HEK293 (cell line): ENCODE measurements around the gene SPG11.

Source experiments
- CTCF ChIA-PET: fragments of 350-600 bp; formaldehyde crosslinking; extraction: SDS; loops from one replicate; lab custom pipeline; 2021; ENCODE audit warnings: antibody characterized with exemption; lab: Yijun Ruan, JAX
- POLR2A ChIA-PET: fragments of 300-600 bp; formaldehyde crosslinking; extraction: SDS; loops from one replicate; lab custom pipeline; 2020; ENCODE audit warnings: antibody characterized with exemption, inconsistent platforms; lab: Yijun Ruan, JAX
- H3K27ac ChIP-seq: fragments of 200-500 bp; sonication (Bioruptor generic); 2 replicates; pipeline ENCODE4 v1.5.1; 2014; ENCODE audit warnings: low read depth, low read length, control low read depth, inconsistent platforms; ENCODE audit errors: extremely low read depth
- H3K36me3 ChIP-seq, 2 experiments: fragments of 200-500 bp in 1 of 2; sonication (Bioruptor generic) in 1 of 2; 1 replicate in 1 of 2; 2 replicates in 1 of 2; pipeline ENCODE4 v1.5.1; 2014 to 2017; ENCODE audit warnings: inconsistent platforms in 2 of 2, low read length in 2 of 2; ENCODE audit not compliant: control insufficient read depth in 2 of 2, insufficient read depth in 1 of 2
- H3K4me1 ChIP-seq: fragments of 200-500 bp; sonication (Bioruptor generic); 2 replicates; pipeline ENCODE4 v1.5.1; 2014; ENCODE audit warnings: mild to moderate bottlenecking, low read length, inconsistent platforms; ENCODE audit not compliant: control insufficient read depth, insufficient read depth
- H3K4me3 ChIP-seq: 2 replicates; pipeline ENCODE4 v1.5.1; 2011; ENCODE audit warnings: low read depth, mild to moderate bottlenecking, control low read depth, low read length, moderate library complexity
- H3K9me3 ChIP-seq: fragments of 200-500 bp; sonication (Bioruptor generic); 2 replicates; pipeline ENCODE4 v1.5.1; 2014; ENCODE audit warnings: low read depth, low read length, inconsistent platforms; ENCODE audit not compliant: control insufficient read depth, insufficient read depth
- BCL11A ChIP-seq: fragments of 450-650 bp; formaldehyde crosslinking; IDR thresholded peaks from 2 replicates; pipeline ENCODE4 v1.5.1; 2016; ENCODE audit warnings: low read depth, missing biosample characterization, missing genetic modification characterization
- KLF9 ChIP-seq: fragments of 450-650 bp; formaldehyde crosslinking; IDR thresholded peaks from 2 replicates; pipeline ENCODE4 v1.5.1; 2016; ENCODE audit warnings: missing biosample characterization, missing genetic modification characterization, low read depth
- SETDB1 ChIP-seq: IDR thresholded peaks from one replicate; pipeline ENCODE4 v1.6.1; 2017; ENCODE audit warnings: mild to moderate bottlenecking, low read length, moderate library complexity, mixed read lengths; ENCODE audit not compliant: insufficient read length
- ZBTB7A ChIP-seq: fragments of 450-650 bp; formaldehyde crosslinking; IDR thresholded peaks from 2 replicates; pipeline ENCODE4 v1.5.1; 2016; ENCODE audit warnings: low read depth, missing biosample characterization, missing genetic modification characterization
- ZNF146 ChIP-seq: fragments of 450-650 bp; formaldehyde crosslinking; IDR thresholded peaks from 2 replicates; pipeline ENCODE4 v1.5.1; 2016; ENCODE audit warnings: missing biosample characterization, missing genetic modification characterization
- ZNF561 ChIP-seq: fragments of 450-650 bp; IDR thresholded peaks from 2 replicates; pipeline ENCODE4 v1.5.1; 2018; ENCODE audit warnings: missing biosample characterization, missing genetic modification characterization, borderline replicate concordance
- TF ChIP-seq, protein P1 (sequence below): fragments of 450-650 bp; formaldehyde crosslinking; IDR thresholded peaks from 2 replicates; pipeline ENCODE4 v1.5.1; 2016; ENCODE audit warnings: missing biosample characterization, missing genetic modification characterization
- TF ChIP-seq, protein P2 (sequence below): fragments of 450-650 bp; IDR thresholded peaks from 2 replicates; pipeline ENCODE4 v1.5.1; 2018; ENCODE audit warnings: missing biosample characterization, missing genetic modification characterization
- TF ChIP-seq, protein P3 (sequence below): fragments of 450-650 bp; formaldehyde crosslinking; IDR thresholded peaks from 2 replicates; pipeline ENCODE4 v1.5.1; 2016; ENCODE audit warnings: missing biosample characterization, missing genetic modification characterization
- TF ChIP-seq, protein P4 (sequence below): fragments of 450-650 bp; formaldehyde crosslinking; IDR thresholded peaks from 2 replicates; pipeline ENCODE4 v1.5.1; 2016; ENCODE audit warnings: missing biosample characterization, missing genetic modification characterization, borderline replicate concordance

Gene SPG11

DNA sequence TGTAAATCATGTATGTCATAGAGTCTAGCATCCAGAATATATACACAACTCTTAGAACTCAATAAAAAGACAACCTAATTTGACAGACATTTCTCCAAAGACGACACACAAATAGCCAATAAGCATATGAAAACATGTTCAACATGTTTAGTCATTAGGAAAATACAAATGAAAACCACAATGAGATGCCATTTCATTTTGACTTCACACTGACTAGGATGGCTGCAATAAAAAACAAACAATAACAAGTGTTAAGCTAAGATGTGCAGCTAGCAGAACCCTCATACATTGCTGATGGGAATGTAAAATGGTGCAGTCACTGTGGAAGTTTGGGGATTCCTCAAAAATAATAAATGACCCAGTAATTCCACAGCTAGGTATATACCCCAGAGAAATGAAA lies 16.4 kb downstream of the SPG11 start (continued):
- TF ChIP-seq, protein P1, sequence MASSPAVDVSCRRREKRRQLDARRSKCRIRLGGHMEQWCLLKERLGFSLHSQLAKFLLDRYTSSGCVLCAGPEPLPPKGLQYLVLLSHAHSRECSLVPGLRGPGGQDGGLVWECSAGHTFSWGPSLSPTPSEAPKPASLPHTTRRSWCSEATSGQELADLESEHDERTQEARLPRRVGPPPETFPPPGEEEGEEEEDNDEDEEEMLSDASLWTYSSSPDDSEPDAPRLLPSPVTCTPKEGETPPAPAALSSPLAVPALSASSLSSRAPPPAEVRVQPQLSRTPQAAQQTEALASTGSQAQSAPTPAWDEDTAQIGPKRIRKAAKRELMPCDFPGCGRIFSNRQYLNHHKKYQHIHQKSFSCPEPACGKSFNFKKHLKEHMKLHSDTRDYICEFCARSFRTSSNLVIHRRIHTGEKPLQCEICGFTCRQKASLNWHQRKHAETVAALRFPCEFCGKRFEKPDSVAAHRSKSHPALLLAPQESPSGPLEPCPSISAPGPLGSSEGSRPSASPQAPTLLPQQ (tag by site-specific recombination) = no peak

DNA sequence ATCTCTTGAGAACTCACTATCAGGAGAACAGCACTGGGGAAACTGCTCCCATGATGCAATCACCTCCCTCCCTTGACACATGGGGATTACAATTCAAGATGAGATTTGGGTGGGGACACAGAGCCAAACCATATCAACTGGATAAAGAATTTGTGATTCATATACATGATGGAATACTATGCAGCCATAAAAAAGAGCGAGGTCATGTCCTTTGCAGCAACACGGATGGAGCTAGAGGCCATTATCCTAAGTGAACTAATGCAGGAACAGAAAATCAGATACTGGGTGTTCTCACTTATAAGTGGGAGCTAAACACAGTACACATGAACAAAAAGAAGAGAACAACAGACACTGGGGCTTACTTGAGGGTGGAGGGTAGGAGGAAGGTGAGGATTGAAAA lies 17.0 kb downstream of the SPG11 start:
- Histone ChIP-seq H3K9me3 (no peaks in the 10 kb centered on the region), H3K36me3 (peaks cover 18 to 35% of the 10 kb centered on the region in 2 experiments), H3K27ac (no peak overlapping the region), H3K4me3 (no peak overlapping the region)
- TF ChIP-seq BCL11A (tag by site-specific recombination) (no peak), SETDB1 (no peak), ZNF561 (no peak), ZBTB7A (no peak), ZNF146 (tag by site-specific recombination) (peak; percentile 71)
- TF ChIP-seq, protein P2, sequence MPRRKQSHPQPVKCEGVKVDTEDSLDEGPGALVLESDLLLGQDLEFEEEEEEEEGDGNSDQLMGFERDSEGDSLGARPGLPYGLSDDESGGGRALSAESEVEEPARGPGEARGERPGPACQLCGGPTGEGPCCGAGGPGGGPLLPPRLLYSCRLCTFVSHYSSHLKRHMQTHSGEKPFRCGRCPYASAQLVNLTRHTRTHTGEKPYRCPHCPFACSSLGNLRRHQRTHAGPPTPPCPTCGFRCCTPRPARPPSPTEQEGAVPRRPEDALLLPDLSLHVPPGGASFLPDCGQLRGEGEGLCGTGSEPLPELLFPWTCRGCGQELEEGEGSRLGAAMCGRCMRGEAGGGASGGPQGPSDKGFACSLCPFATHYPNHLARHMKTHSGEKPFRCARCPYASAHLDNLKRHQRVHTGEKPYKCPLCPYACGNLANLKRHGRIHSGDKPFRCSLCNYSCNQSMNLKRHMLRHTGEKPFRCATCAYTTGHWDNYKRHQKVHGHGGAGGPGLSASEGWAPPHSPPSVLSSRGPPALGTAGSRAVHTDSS (tag by site-specific recombination) = no peak
- TF ChIP-seq, protein P3, sequence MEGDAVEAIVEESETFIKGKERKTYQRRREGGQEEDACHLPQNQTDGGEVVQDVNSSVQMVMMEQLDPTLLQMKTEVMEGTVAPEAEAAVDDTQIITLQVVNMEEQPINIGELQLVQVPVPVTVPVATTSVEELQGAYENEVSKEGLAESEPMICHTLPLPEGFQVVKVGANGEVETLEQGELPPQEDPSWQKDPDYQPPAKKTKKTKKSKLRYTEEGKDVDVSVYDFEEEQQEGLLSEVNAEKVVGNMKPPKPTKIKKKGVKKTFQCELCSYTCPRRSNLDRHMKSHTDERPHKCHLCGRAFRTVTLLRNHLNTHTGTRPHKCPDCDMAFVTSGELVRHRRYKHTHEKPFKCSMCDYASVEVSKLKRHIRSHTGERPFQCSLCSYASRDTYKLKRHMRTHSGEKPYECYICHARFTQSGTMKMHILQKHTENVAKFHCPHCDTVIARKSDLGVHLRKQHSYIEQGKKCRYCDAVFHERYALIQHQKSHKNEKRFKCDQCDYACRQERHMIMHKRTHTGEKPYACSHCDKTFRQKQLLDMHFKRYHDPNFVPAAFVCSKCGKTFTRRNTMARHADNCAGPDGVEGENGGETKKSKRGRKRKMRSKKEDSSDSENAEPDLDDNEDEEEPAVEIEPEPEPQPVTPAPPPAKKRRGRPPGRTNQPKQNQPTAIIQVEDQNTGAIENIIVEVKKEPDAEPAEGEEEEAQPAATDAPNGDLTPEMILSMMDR = no peak
- TF ChIP-seq, all 188 proteins: peak for 1
- ChIA-PET CTCF (no interaction called here), POLR2A (no interaction called here)
- no peaks in the 10 kb centered on the region for H3K4me1 ChIP-seq

DNA sequence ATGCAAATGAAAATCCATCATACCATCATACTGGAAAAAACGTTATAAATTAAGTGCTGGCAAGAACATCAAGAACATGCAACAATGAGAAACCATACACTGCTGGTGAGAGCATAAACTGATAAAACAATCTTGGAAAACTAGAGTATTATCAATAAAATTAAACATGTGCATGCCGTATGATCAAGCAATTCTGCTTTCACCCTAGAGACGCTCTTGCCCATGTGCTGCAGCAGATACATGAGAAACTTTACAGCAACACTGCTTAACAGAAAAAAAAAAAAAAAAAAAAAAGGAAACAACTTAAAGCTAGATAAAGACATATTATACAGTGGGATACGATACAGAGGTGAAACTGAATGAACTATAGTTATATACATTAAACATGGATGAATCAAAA lies 21.8 kb downstream of the SPG11 start:
- peaks cover 0 to 15% of the 10 kb centered on the region in 2 experiments; a peak in 2 of 3 replicates for H3K36me3 ChIP-seq

More for the DNA sequence above, 21.8 kb downstream of the SPG11 start:
- Histone ChIP-seq H3K4me3 (no peak overlapping the region), H3K9me3 (no peaks in the 10 kb centered on the region), H3K4me1 (no peaks in the 10 kb centered on the region), H3K27ac (no peak overlapping the region)
- TF ChIP-seq ZNF561 (no peak), KLF9 (tag by site-specific recombination) (no peak)
- TF ChIP-seq, protein P4, sequence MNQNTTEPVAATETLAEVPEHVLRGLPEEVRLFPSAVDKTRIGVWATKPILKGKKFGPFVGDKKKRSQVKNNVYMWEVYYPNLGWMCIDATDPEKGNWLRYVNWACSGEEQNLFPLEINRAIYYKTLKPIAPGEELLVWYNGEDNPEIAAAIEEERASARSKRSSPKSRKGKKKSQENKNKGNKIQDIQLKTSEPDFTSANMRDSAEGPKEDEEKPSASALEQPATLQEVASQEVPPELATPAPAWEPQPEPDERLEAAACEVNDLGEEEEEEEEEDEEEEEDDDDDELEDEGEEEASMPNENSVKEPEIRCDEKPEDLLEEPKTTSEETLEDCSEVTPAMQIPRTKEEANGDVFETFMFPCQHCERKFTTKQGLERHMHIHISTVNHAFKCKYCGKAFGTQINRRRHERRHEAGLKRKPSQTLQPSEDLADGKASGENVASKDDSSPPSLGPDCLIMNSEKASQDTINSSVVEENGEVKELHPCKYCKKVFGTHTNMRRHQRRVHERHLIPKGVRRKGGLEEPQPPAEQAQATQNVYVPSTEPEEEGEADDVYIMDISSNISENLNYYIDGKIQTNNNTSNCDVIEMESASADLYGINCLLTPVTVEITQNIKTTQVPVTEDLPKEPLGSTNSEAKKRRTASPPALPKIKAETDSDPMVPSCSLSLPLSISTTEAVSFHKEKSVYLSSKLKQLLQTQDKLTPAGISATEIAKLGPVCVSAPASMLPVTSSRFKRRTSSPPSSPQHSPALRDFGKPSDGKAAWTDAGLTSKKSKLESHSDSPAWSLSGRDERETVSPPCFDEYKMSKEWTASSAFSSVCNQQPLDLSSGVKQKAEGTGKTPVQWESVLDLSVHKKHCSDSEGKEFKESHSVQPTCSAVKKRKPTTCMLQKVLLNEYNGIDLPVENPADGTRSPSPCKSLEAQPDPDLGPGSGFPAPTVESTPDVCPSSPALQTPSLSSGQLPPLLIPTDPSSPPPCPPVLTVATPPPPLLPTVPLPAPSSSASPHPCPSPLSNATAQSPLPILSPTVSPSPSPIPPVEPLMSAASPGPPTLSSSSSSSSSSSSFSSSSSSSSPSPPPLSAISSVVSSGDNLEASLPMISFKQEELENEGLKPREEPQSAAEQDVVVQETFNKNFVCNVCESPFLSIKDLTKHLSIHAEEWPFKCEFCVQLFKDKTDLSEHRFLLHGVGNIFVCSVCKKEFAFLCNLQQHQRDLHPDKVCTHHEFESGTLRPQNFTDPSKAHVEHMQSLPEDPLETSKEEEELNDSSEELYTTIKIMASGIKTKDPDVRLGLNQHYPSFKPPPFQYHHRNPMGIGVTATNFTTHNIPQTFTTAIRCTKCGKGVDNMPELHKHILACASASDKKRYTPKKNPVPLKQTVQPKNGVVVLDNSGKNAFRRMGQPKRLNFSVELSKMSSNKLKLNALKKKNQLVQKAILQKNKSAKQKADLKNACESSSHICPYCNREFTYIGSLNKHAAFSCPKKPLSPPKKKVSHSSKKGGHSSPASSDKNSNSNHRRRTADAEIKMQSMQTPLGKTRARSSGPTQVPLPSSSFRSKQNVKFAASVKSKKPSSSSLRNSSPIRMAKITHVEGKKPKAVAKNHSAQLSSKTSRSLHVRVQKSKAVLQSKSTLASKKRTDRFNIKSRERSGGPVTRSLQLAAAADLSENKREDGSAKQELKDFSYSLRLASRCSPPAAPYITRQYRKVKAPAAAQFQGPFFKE (tag by site-specific recombination) = no peak
- CTCF ChIA-PET = no interaction called here
- POLR2A ChIA-PET = no interaction called here
